T-cell (primary cell): ENCODE results near the gene STK32C. TPM values are rescaled to one million over a fixed set of nuclear protein-coding genes. Genes with fewer than 3 reads are reported as not detected.
A peak's percentile ranks its signal among the peaks of the same experiment; 100 is the strongest.

Source experiments
- ATAC-seq, 4 experiments: fragments of 200-7000 bp in 3 of 4; fragments of 150-1000 bp in 1 of 4; cut with Tn5 transposase; replicated peaks in 1 of 4; 1 replicate in 3 of 4; 2 replicates in 1 of 4; pipeline ENCODE4 v1.10.0; 2021; ENCODE audit warnings: moderate library complexity in 3 of 4, mild to moderate bottlenecking in 2 of 4, moderate number of reproducible peaks in 1 of 4
- CTCF ChIA-PET, 2 donors: fragments of 300-600 bp; sonication (Branson Sonifier 250); formaldehyde crosslinking; loops; one replicate each; lab custom pipeline; 2022; ENCODE audit warnings: antibody characterized with exemption in 2 of 2; lab: Charles Lee
- POLR2A ChIA-PET, 2 donors: fragments of 300-600 bp; sonication (Branson Sonifier 250); formaldehyde crosslinking; loops; one replicate each; lab custom pipeline; 2022; ENCODE audit warnings: antibody characterized with exemption in 2 of 2; lab: Charles Lee
- DNase-seq, 35 experiments: peaks; one replicate each; pipeline versions ENCODE4 v3.0.0 to v3.0.0-alpha.2; 2013 to 2023
- H3K27ac ChIP-seq: one replicate; pipeline ENCODE4 v1.5.1; 2013; ENCODE audit warnings: low read length
- H3K27me3 ChIP-seq, 2 experiments: replicated peaks in 1 of 2; 1 replicate in 1 of 2; 2 replicates in 1 of 2; pipeline versions ENCODE4 v1.6.1 to v1.7.0; 2013; ENCODE audit warnings: low read length in 1 of 2, mixed read lengths in 1 of 2; ENCODE audit not compliant: control insufficient read depth in 2 of 2, insufficient read depth in 2 of 2; ENCODE audit errors: extremely low read depth in 1 of 2
- H3K36me3 ChIP-seq, 2 donors: 1 replicate in 1 of 2; 2 replicates in 1 of 2; pipeline versions ENCODE4 v1.6.1 to v1.7.0; 2013; ENCODE audit warnings: low read length in 1 of 2; ENCODE audit not compliant: control insufficient read depth in 2 of 2, insufficient read depth in 1 of 2; ENCODE audit errors: extremely low read depth in 1 of 2
- H3K4me1 ChIP-seq, 2 experiments: 1 replicate in 1 of 2; 2 replicates in 1 of 2; pipeline versions ENCODE4 v1.6.1 to v1.7.0; 2013; ENCODE audit warnings: low read length in 2 of 2, mixed read lengths in 1 of 2; ENCODE audit not compliant: insufficient read depth in 2 of 2, control insufficient read depth in 1 of 2; ENCODE audit errors: extremely low read depth in 1 of 2
- H3K4me3 ChIP-seq, 2 donors: 1 replicate in 1 of 2; 2 replicates in 1 of 2; pipeline versions ENCODE4 v1.5.1 to v1.7.0; 2013; ENCODE audit warnings: mild to moderate bottlenecking in 2 of 2, low read length in 1 of 2, moderate library complexity in 1 of 2; ENCODE audit not compliant: control insufficient read depth in 1 of 2; ENCODE audit errors: extremely low read depth in 1 of 2
- H3K9me3 ChIP-seq: 2 replicates; pipeline ENCODE4 v1.7.0; 2013
- H3K27ac Mint-ChIP-seq, 2 donors: one replicate each; pipeline ENCODE4 v1.8.0; 2020 to 2021; ENCODE audit warnings: mild to moderate bottlenecking in 2 of 2, mixed read lengths in 2 of 2
- H3K27me3 Mint-ChIP-seq, 2 donors: one replicate each; pipeline ENCODE4 v1.8.0; 2021 to 2022; ENCODE audit warnings: mixed read lengths in 2 of 2
- H3K36me3 Mint-ChIP-seq: one replicate; pipeline ENCODE4 v1.8.0; 2021; ENCODE audit warnings: mixed read lengths
- H3K4me1 Mint-ChIP-seq, 3 donors: one replicate each; pipeline ENCODE4 v1.8.0; 2020 to 2022; ENCODE audit warnings: mixed read lengths in 3 of 3, mild to moderate bottlenecking in 1 of 3
- H3K4me3 Mint-ChIP-seq, 3 donors: one replicate each; pipeline ENCODE4 v1.8.0; 2020 to 2022; ENCODE audit warnings: mild to moderate bottlenecking in 3 of 3, mixed read lengths in 3 of 3, moderate library complexity in 3 of 3
- H3K9me3 Mint-ChIP-seq, 3 donors: one replicate each; pipeline ENCODE4 v1.8.0; 2020 to 2022; ENCODE audit warnings: mixed read lengths in 3 of 3
- WGBS: methylation state at CpG from one replicate; pipeline ENCODE4 v1.1.5; 2013; ENCODE audit warnings: missing lambda C conversion rate; ENCODE audit not compliant: insufficient coverage; 5-methylcytosine and 5-hydroxymethylcytosine counted together
- total RNA-seq, 35 experiments: library from RNA in 6 of 35; stranded (reverse) in 6 of 35; fragments of 120-200 nt in 1 of 35; gene quantifications; one replicate each; pipeline versions ENCODE4 v1.2.1 to v1.2.4 and lab custom pipeline; 2013 to 2026

STK32C gene
- total RNA-seq, 5 donors from 2014 or later (not counting 1 experiment from before 2014, with no cell fraction given): 5.8 to 16.4 (median 12.2) TPM

DNA sequence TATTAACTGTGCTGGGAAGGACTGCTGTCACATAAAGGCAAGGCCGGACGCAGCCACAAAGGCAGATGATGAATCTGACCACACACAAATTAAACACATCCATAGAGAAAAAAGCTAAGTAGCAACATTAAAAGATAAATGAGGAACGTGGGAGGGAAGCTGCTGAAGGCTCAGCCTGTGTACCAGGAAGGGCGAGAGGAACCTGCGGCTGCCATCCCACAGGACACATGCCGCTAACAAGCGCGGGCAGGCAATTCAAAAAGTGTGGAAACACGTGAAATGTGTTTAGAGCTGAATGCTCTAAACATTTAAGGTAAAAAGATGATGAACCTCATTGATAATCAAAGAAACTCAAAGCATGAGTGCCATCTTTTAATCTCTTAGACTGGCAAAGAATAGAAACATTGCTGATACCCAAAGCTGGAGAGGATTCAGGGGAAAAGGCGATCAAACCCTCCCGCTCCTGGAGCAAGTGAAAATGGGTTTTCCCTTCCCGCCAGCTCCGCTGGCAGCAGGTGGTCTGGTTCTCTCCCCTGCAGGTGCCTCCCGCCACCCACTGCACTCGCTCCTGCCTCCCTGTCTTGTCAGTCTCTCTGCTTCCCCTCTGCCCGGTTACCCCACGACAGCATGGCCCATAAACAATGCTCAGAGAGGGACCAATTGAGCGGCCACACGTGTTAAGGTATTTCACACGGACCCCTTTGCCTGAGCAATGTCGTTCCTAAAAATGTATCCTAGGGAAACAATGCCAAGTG lies 4.2 kb downstream of the STK32C start:
- Mint-ChIP-seq H3K9me3 (no peaks in the 10 kb centered on the region), H3K27me3 (peaks cover 0 to 5% of the 10 kb centered on the region in 2 donors), H3K4me1 (peaks cover 6 to 22% (median 11%) of the 10 kb centered on the region in 3 donors), H3K27ac (no peak overlapping the region), H3K4me3 (no peak overlapping the region), H3K36me3 (no peaks in the 10 kb centered on the region)
- Histone ChIP-seq H3K27me3 (peaks cover 0 to 20% of the 10 kb centered on the region in 2 experiments), H3K4me3 (no peak overlapping the region), H3K27ac (no peak overlapping the region), H3K36me3 (no peaks in the 10 kb centered on the region), H3K4me1 (peaks cover 2 to 7% of the 10 kb centered on the region in 2 experiments), H3K9me3 (no peaks in the 10 kb centered on the region)
- ATAC-seq (no peak), DNase-seq (no peak)
- ChIA-PET POLR2A (interaction anchor here in 1 of 2 donors (0.6 kb wide), 1 partner anchor 33 kb away, joined by 3 read pairs; no protein-coding TSS in a partner anchor), CTCF (no interaction called here)
- 90% methylated on average over 13 of the region's 21 CpGs for WGBS

DNA sequence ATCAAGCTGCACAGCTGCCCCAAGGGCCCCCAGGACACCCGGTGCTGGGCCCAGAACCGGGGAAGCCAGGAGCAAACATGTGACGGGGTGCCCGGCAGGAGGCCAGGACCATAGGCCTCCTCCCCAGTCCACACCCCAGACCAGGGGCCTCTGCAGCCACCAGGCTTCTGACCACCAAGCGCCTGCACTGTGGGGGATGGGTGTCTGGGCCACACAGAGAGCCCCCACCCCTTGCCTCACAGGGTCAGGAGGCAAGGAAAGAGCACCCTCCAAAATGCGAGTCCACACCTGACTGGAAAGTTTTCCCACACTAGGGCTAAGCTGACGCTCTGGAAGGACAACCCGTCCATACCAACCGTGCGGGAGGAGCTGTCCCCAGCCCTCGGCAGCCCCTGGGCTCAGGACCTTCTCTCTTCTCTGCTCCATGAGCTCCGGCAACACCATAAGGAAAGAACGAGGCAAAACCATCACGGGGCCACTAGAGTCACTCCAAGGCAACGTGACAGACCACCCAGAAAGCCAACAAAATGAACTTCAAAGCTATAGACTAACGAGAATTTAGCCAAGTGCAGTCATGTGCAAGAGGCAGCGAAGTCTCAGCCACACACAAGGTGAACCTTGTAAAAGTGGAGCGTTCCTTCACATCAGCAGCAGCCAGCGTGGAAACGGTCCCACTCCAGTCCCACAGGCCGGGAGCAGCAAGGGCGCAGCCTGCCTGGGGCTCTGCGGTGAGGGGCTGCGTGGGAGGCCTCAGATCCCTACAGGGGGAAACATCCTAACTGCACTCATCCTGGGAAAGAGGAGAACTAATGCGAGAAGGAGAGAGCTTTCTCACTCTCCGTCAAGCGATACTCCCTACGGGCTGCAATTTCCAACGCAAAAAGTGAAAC lies 5.1 kb downstream of the STK32C start:
- no peaks in the 10 kb centered on the region for H3K9me3 Mint-ChIP-seq
- 93% methylated on average over 20 of the region's 29 CpGs for WGBS
- no peak overlapping the region for H3K4me3 Mint-ChIP-seq
- ChIA-PET CTCF (no interaction called here), POLR2A (no interaction called here)
- ATAC-seq (no peak), DNase-seq (no peak)
- H3K27me3 ChIP-seq: peaks cover 0 to 23% of the 10 kb centered on the region in 2 experiments
- no peaks in the 10 kb centered on the region for H3K36me3 Mint-ChIP-seq
- no peak overlapping the region for H3K27ac Mint-ChIP-seq
- H3K27me3 Mint-ChIP-seq: peaks cover 0 to 5% of the 10 kb centered on the region in 2 donors
- H3K4me1 ChIP-seq: peaks cover 2 to 6% of the 10 kb centered on the region in 2 experiments
- no peaks in the 10 kb centered on the region for H3K9me3 ChIP-seq
- no peak overlapping the region for H3K27ac ChIP-seq
- no peaks in the 10 kb centered on the region for H3K36me3 ChIP-seq
- peaks cover 10 to 28% (median 11%) of the 10 kb centered on the region in 3 donors for H3K4me1 Mint-ChIP-seq
- no peak overlapping the region for H3K4me3 ChIP-seq

DNA sequence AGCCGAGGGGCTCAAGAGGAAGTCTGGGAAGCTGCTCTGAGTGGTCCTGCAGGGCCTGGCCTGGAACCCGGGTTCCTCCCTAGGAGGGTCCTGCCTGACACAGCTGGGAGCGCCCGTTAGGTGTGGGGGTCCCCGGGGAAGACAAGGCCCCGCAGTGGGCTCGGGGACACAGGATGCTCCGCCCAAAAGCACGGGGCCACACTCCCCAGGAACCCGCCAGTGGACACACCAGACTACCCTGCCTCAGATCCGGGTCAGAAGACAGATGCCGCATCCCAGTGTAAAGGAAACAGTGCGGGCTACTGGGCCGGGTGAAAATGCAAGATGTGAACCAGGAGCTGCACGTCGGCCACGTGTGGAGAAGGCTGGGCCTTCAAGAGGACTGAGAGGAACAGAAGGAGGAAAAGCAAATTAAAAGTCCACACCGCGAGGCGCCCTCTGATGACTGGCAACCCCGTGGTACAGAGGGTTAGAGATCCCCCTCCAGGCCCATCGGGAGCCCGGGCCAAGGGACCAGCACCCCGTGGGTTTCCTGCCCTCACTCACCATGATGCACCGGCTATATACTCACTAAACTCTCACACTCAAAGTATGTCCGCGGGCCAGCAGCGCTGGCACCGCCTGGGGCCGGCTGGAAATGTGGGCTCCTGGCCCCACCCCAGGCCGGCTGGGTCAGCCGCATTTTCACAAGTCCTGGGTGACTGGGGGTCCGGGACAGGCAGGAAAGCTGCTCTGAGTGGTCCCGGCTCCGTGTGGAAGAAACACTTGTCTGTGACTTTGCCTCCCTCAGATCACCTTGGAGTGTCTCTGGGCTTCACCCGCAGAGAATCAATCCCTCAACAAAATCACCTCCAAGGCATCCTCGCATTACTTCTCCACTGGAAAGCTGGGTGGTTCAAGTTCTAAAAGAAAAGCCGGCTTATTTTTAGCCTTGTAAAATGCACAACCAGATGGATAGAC lies 6.1 kb downstream of the STK32C start:
- CTCF ChIA-PET: no interaction called here
- Histone ChIP-seq H3K27me3 (peaks cover 0 to 26% of the 10 kb centered on the region in 2 experiments), H3K27ac (no peak overlapping the region), H3K4me1 (peaks cover 1 to 2% of the 10 kb centered on the region in 2 experiments), H3K4me3 (no peak overlapping the region), H3K36me3 (no peaks in the 10 kb centered on the region), H3K9me3 (no peaks in the 10 kb centered on the region)
- POLR2A ChIA-PET: no interaction called here
- ATAC-seq (no peak), DNase-seq (no peak)
- Mint-ChIP-seq H3K36me3 (no peaks in the 10 kb centered on the region), H3K9me3 (no peaks in the 10 kb centered on the region), H3K4me1 (peaks cover 8 to 30% (median 12%) of the 10 kb centered on the region in 3 donors), H3K27ac (no peak overlapping the region), H3K4me3 (no peak overlapping the region), H3K27me3 (peaks cover 0 to 5% of the 10 kb centered on the region in 2 donors)
- WGBS: 84% methylated on average over 30 of the region's 38 CpGs

DNA sequence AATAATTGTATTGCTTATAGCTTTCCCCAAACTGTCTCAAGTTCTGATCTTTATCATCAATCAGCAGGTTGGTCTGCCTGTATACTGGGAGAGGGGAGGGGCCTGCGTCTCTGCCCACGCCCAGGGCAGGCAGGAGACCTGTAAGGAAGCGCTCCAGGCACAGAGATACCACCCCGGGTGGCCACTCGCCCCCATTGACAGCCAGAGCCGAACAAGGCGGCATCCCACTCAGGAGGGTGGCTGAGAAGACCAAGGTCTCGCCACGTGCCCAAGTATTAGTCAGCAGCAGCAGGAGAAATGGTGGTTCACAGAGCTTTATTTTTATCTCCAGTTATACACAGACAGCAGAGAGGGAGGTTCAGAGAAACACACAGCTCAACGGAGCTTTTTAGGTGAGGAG lies 7.2 kb downstream of the STK32C start:
- ChIA-PET POLR2A (no interaction called here), CTCF (no interaction called here)
- no peaks in the 10 kb centered on the region for H3K27me3 Mint-ChIP-seq
- H3K4me1 Mint-ChIP-seq: peaks cover 4 to 22% (median 5%) of the 10 kb centered on the region in 3 donors
- peaks cover 0 to 17% of the 10 kb centered on the region in 2 experiments for H3K27me3 ChIP-seq
- H3K36me3 Mint-ChIP-seq: no peaks in the 10 kb centered on the region
- WGBS: 64% methylated on average over 8 of the region's 10 CpGs
- H3K4me3 Mint-ChIP-seq: no peak overlapping the region
- no peaks in the 10 kb centered on the region for H3K4me1 ChIP-seq
- H3K27ac ChIP-seq: no peak overlapping the region
- H3K27ac Mint-ChIP-seq: peak overlapping the region in 1 of 2 donors; percentile 22
- H3K9me3 Mint-ChIP-seq: no peaks in the 10 kb centered on the region
- H3K9me3 ChIP-seq: no peaks in the 10 kb centered on the region
- H3K36me3 ChIP-seq: no peaks in the 10 kb centered on the region
- no peak overlapping the region for H3K4me3 ChIP-seq
- DNase-seq (peak in 1 of 35 experiments; percentile 0), ATAC-seq (no peak)

DNA sequence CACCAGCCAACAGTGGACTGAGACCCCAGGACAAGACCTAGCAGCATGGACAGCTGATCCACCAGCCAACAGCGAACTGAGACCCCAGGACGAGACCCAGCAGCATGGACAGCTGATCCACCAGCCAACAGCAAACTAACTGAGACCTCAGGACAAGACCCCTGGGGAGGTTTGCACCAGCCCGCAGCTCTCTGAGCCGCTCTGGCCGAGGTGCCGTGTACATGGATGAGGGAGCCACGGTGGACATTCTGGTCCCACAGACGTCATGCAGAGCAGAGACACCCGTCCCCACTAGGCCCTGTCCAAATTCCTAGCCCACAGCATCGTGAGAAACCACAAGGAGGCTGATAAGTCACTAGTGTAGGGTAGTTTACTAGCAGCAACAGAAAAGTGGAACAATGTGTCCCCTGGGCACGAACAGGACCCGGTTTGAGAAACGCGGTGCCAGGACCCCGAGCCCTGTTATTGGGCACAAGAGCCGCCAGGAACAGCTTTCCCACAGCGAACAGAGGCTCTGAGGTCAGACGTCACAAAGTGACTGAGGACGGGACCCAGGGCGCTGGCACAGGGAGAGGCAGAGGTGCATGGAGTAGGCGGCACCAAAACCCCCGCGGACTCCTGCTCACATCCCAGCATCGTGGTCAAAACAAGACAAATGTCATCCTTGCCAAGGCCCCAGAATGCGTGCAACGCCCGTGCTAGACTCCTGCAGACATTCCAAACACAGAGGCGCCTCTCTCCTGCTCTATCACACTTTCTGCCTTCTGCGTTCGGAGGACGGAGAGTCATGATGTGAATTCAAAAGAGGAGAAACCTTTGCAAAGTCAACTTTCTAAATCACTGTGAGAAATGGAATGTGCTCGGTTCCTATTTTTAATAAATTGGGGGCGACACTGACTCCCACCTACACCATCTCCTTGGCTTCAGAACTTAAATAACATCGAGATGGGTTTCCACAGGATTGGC lies 8.1 kb downstream of the STK32C start:
- Mint-ChIP-seq H3K9me3 (no peaks in the 10 kb centered on the region), H3K27ac (no peak overlapping the region), H3K4me1 (peaks cover 5 to 28% (median 6%) of the 10 kb centered on the region in 3 donors), H3K27me3 (peaks cover 0 to 1% of the 10 kb centered on the region in 2 donors), H3K36me3 (no peaks in the 10 kb centered on the region), H3K4me3 (no peak overlapping the region)
- Histone ChIP-seq H3K27ac (no peak overlapping the region), H3K27me3 (peaks cover 0 to 11% of the 10 kb centered on the region in 2 experiments), H3K4me3 (no peak overlapping the region), H3K36me3 (no peaks in the 10 kb centered on the region), H3K9me3 (no peaks in the 10 kb centered on the region), H3K4me1 (no peaks in the 10 kb centered on the region)
- ChIA-PET POLR2A (no interaction called here), CTCF (interaction anchor here (0.7 kb wide), 3 partner anchors 28 to 394 kb away, joined by 3 to 4 read pairs (median 4); no protein-coding TSS in a partner anchor)
- no peak for ATAC-seq
- 88% methylated on average over 25 of the region's 34 CpGs for WGBS
- no peak for DNase-seq
